PC-3 (cell line): Measurements from ENCODE around the gene RALB. TPM values are rescaled to one million over a fixed set of nuclear protein-coding genes. Genes with fewer than 3 reads are reported as not detected.

ENCODE experiments used
- ATAC-seq: fragments of 200-7000 bp; cut with Tn5 transposase; 2 replicates; pipeline ENCODE4 v1.9.1; 2020; ENCODE audit warnings: mild to moderate bottlenecking, moderate library complexity
- BruUV-seq: library from RNA; stranded (reverse); fragments of 400-500 nt; replicated peaks from 2 replicates; lab custom pipeline; 2021; lab: Mats Ljungman, UMichigan
- CTCF ChIA-PET: fragments of 300-600 bp; sonication (Branson Sonifier 250); formaldehyde crosslinking; loops from one replicate; lab custom pipeline; 2022; ENCODE audit warnings: antibody characterized with exemption; lab: Charles Lee
- POLR2A ChIA-PET: fragments of 300-600 bp; sonication (Branson Sonifier 250); formaldehyde crosslinking; loops from one replicate; lab custom pipeline; 2022; ENCODE audit warnings: antibody characterized with exemption; ENCODE audit not compliant: unreplicated experiment; lab: Charles Lee
- DNase-seq: peaks from one replicate; pipeline ENCODE4 v3.0.0-alpha.2; 2015
- H2AFZ ChIP-seq: fragments of 300-600 bp; sonication (generic); 2 replicates; pipeline ENCODE4 v1.6.0; 2016; ENCODE audit warnings: antibody characterized with exemption, low read length
- H3F3A ChIP-seq: fragments of 300-600 bp; sonication (generic); one replicate; pipeline ENCODE4 v1.6.0; 2017; ENCODE audit warnings: antibody characterized with exemption, low read length, control low read depth, mild to moderate bottlenecking; ENCODE audit not compliant: unreplicated experiment
- H3K27ac ChIP-seq: fragments of 300-600 bp; sonication (generic); 2 replicates; pipeline ENCODE4 v1.5.1; 2016; ENCODE audit warnings: mild to moderate bottlenecking, low read length
- H3K27me3 ChIP-seq: fragments of 300-600 bp; sonication (generic); 2 replicates; pipeline ENCODE4 v1.6.1; 2016; ENCODE audit warnings: low read length, mixed read lengths
- H3K36me3 ChIP-seq: fragments of 300-600 bp; sonication (generic); 2 replicates; pipeline ENCODE4 v1.6.1; 2016; ENCODE audit warnings: low read depth, mixed run types, low read length, mixed read lengths
- H3K4me1 ChIP-seq: fragments of 300-600 bp; sonication (generic); 2 replicates; pipeline ENCODE4 v1.5.1; 2016; ENCODE audit warnings: low read length; ENCODE audit not compliant: insufficient read depth
- H3K4me2 ChIP-seq: fragments of 300-600 bp; sonication (generic); 2 replicates; pipeline ENCODE4 v1.6.0; 2016; ENCODE audit warnings: low read length
- H3K4me3 ChIP-seq: fragments of 300-600 bp; sonication (generic); 2 replicates; pipeline ENCODE4 v1.5.1; 2016; ENCODE audit warnings: mild to moderate bottlenecking, low read length, mixed read lengths
- H3K79me2 ChIP-seq: fragments of 300-600 bp; sonication (generic); 2 replicates; pipeline ENCODE4 v1.6.1; 2017; ENCODE audit warnings: low read length, mixed read lengths
- H3K9ac ChIP-seq: fragments of 300-600 bp; sonication (generic); 2 replicates; pipeline ENCODE4 v1.6.0; 2016; ENCODE audit warnings: mild to moderate bottlenecking, low read length
- H3K9me2 ChIP-seq: fragments of 300-600 bp; sonication (generic); replicated peaks from 2 replicates; pipeline ENCODE4 v1.6.1; 2016; ENCODE audit warnings: mixed run types, low read length, mixed read lengths
- H3K9me3 ChIP-seq: fragments of 300-600 bp; sonication (generic); 2 replicates; pipeline ENCODE4 v1.6.1; 2016; ENCODE audit warnings: low read length, mixed read lengths
- H4K20me1 ChIP-seq: fragments of 300-600 bp; sonication (generic); 2 replicates; pipeline ENCODE4 v1.6.1; 2016; ENCODE audit warnings: low read length, mixed read lengths
- EZH2 ChIP-seq: fragments of 300-600 bp; sonication (generic); IDR thresholded peaks from one replicate; pipeline ENCODE4 v1.6.1; 2017; ENCODE audit warnings: antibody characterized with exemption, mild to moderate bottlenecking, low read length; ENCODE audit not compliant: unreplicated experiment
- EZH2phosphoT487 ChIP-seq: fragments of 300-600 bp; sonication (generic); IDR thresholded peaks from 2 replicates; pipeline ENCODE4 v1.6.1; 2018; ENCODE audit warnings: mild to moderate bottlenecking, antibody characterized with exemption, low read length, borderline replicate concordance
- intact Hi-C: fragments of 100-400 bp; cut with micrococcal nuclease; formaldehyde crosslinking; loops from 2 replicates; pipeline ENCODE4 v1.9.0; 2023
- total RNA-seq: library from RNA; depleted of rRNA; stranded (reverse); fragments of >200 nt; gene quantifications from 2 replicates; pipeline ENCODE4 v1.2.3, GENCODE V29; 2014
- TF ChIP-seq, protein P1 (sequence below): fragments of 300-600 bp; sonication (generic); conservative IDR thresholded peaks from 2 replicates; pipeline ENCODE4 v1.5.1; 2017; ENCODE audit warnings: antibody characterized with exemption, low read depth, mild to moderate bottlenecking, low read length

The RALB gene
- total RNA-seq, 1 experiment from 2014 or later: 57.9 TPM

DNA sequence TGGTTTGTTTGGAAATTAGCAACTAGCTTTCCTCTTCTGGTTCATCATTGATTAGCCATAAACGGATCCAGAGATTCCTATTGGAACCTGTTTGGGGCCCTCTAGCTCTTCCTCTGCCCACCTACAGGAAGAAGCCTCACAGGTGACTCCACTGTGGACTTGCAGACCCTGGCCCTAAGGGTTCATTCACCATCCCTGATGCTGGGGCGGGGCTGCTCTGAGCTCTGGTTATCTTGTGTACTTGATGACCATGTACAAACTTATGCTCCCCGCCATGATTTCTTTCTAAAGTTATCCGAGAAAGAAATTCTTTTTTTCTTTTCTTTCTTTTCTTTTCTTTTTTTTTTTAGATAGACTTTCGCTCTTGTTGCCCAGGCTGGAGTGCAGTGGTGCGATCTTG lies 59.4 kb downstream of the RALB start:
- Histone ChIP-seq H3K27ac (no peak overlapping the region), H3K4me3 (no peak overlapping the region), H3K36me3 (no peaks in the 10 kb centered on the region), H2AFZ (no peak overlapping the region), H3K9ac (no peak overlapping the region), H3K4me2 (no peak overlapping the region), H3F3A (no peaks in the 10 kb centered on the region), H3K9me2 (no peaks in the 10 kb centered on the region), H4K20me1 (no peaks in the 10 kb centered on the region), H3K79me2 (no peaks in the 10 kb centered on the region), H3K27me3 (no peaks in the 10 kb centered on the region), H3K4me1 (peaks cover 4% of the 10 kb centered on the region; the same call in 1 of the 2 replicates), H3K9me3 (no peaks in the 10 kb centered on the region)
- intact Hi-C loops: no loop called here
- no peak for ATAC-seq
- POLR2A ChIA-PET: no interaction called here
- CTCF ChIA-PET: interaction anchor here (0.5 to 1.4 kb wide), 3 partner anchors 55 to 182 kb away, joined by 3 to 9 read pairs (median 4); no protein-coding TSS in a partner anchor
- no TSS peak for BruUV-seq
- TF ChIP-seq EZH2phosphoT487 (no peak), EZH2 (no peak)
- TF ChIP-seq, protein P1, sequence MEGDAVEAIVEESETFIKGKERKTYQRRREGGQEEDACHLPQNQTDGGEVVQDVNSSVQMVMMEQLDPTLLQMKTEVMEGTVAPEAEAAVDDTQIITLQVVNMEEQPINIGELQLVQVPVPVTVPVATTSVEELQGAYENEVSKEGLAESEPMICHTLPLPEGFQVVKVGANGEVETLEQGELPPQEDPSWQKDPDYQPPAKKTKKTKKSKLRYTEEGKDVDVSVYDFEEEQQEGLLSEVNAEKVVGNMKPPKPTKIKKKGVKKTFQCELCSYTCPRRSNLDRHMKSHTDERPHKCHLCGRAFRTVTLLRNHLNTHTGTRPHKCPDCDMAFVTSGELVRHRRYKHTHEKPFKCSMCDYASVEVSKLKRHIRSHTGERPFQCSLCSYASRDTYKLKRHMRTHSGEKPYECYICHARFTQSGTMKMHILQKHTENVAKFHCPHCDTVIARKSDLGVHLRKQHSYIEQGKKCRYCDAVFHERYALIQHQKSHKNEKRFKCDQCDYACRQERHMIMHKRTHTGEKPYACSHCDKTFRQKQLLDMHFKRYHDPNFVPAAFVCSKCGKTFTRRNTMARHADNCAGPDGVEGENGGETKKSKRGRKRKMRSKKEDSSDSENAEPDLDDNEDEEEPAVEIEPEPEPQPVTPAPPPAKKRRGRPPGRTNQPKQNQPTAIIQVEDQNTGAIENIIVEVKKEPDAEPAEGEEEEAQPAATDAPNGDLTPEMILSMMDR: no peak
- DNase-seq: no peak

DNA sequence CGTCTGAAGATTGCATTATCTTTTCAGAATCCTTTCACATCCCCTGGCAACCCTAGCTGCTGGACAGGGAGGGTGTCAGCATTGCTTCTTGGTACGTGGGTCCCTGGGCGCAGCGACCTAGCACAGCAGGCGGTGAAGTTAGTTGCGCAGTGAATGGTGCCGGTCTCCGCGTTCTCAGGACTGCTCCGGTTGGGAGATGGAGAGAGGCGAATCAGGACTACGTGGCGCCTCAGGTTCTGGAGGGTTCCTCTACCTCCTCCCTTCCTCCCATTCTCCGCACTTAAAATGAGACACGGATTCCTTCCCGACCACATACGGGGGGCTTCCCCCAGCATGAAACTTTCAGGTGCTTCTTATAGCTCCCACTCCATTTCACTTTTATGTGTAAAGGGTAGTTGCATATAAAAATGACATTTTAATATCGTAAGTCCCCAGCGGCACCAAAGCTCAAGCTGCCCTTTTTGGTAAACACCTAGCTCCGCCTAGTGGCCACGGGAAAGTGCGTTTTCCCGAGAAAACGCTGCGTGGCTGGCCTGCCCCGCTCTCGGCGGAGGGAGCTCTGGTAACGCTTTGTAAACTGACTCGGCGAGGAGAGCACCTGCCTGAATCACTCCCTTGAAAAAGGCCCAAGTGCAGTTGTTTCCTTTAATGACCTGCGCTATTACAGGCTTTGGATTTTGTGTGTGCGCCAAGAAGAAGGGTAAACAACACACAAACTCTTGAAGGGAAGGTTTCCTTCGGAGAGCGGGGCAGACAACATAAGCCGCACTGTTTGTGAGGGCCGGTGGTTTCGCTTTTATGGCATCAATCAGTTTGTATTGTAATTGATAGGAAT lies 60.4 kb downstream of the RALB start:
- peak overlapping the region; percentile 4; the same call in 1 of the 2 replicates for H3K9ac ChIP-seq
- ATAC-seq (peak; percentile 87), DNase-seq (peak; percentile 95)
- no peaks in the 10 kb centered on the region for H4K20me1 ChIP-seq
- H3K27me3 ChIP-seq: no peaks in the 10 kb centered on the region
- peak overlapping the region; percentile 80 for H3K4me2 ChIP-seq
- H3K4me3 ChIP-seq: peak overlapping the region; percentile 64
- TF ChIP-seq, protein P1: peak; percentile 98
- no peak for TF ChIP-seq EZH2phosphoT487
- no peaks in the 10 kb centered on the region for H3K9me3 ChIP-seq
- CTCF ChIA-PET: interaction anchor here (0.6 to 1.4 kb wide), 18 partner anchors 11 to 1023 kb away, joined by 3 to 15 read pairs (median 4); partner anchors contain the start of genes RALB and TMEM185B
- H2AFZ ChIP-seq: peak overlapping the region; percentile 71
- no peaks in the 10 kb centered on the region for H3K36me3 ChIP-seq
- no TSS peak for BruUV-seq
- POLR2A ChIA-PET: interaction anchor here (0.7 kb wide), 1 partner anchor 90 kb away, joined by 4 read pairs; the partner anchor contains the start of gene TMEM185B
- H3F3A ChIP-seq: no peaks in the 10 kb centered on the region
- H3K9me2 ChIP-seq: no peaks in the 10 kb centered on the region
- H3K79me2 ChIP-seq: no peaks in the 10 kb centered on the region
- no peak overlapping the region for H3K27ac ChIP-seq
- H3K4me1 ChIP-seq: peaks cover 4% of the 10 kb centered on the region; the same call in 1 of the 2 replicates
- intact Hi-C loops: loop anchor here (1.0 kb wide), 6 partner anchors 60 to 367 kb away; partner anchors contain the start of gene TMEM185B
